Right cardiac atrium (tissue), 5 donors: ENCODE results near the gene OTOP2. TPM values are rescaled to one million over a fixed set of nuclear protein-coding genes. Genes with fewer than 3 reads are reported as not detected.

ENCODE experiments used
- ATAC-seq, 2 donors: fragments of 200-7000 bp; cut with Tn5 transposase; one replicate each; pipeline versions ENCODE4 v1.8.0 to v1.9.1; 2020; ENCODE audit warnings: moderate library complexity in 2 of 2, mild to moderate bottlenecking in 1 of 2
- DNase-seq, 3 donors: peaks; one replicate each; pipeline ENCODE4 v3.0.0-alpha.2; 2020
- H3K27ac ChIP-seq: one replicate; pipeline ENCODE4 v1.5.1; 2013; ENCODE audit warnings: mild to moderate bottlenecking, low read length, control low read depth, moderate library complexity
- H3K27me3 ChIP-seq: one replicate; pipeline ENCODE4 v1.6.1; 2013; ENCODE audit not compliant: control insufficient read depth, insufficient read depth
- H3K4me1 ChIP-seq: one replicate; pipeline ENCODE4 v1.6.1; 2013; ENCODE audit warnings: low read length; ENCODE audit not compliant: control insufficient read depth, insufficient read depth
- H3K4me3 ChIP-seq: one replicate; pipeline ENCODE4 v1.5.1; 2013; ENCODE audit warnings: low read length, control low read depth
- H3K9me3 ChIP-seq: one replicate; pipeline ENCODE4 v1.6.1; 2013; ENCODE audit warnings: low read length; ENCODE audit not compliant: control insufficient read depth
- WGBS: extraction: QIAGEN DNeasy Blood & Tissue Kit; methylation state at CpG from one replicate; pipeline ENCODE4 v1.1.7; 2013; 5-methylcytosine and 5-hydroxymethylcytosine counted together
- intact Hi-C, 4 donors: fragments of 100-400 bp; cut with DNase I; formaldehyde crosslinking; loops; one replicate each; pipeline versions ENCODE4 v1.11.0 to v1.14.0; 2022 to 2023
- polyA plus RNA-seq: library from polyadenylated mRNA; stranded (reverse); fragments of 200-250 nt; gene quantifications from one replicate; pipeline ENCODE4 v1.2.3, GENCODE V29; 2013
- total RNA-seq, 4 donors: library from RNA; stranded (reverse); fragmentation: NEBNext Ultra II Directional; extraction: Animal tissue kit (Norgen Biotek cat#: 25700); gene quantifications; one replicate each; pipeline ENCODE4 v1.2.1, GENCODE V29; 2021
- donor health status: healthy with polysubstance abuse.
- donor health status: DM: no; HTN: yes; CAD: no.
- donor health status: DM: no; HTN: no; CAD: no.
- donor health status: DM: no; HTN: yes; CAD: no; lungs with severe emphysema.
- donor health status: DM: yes; HTN: yes; CAD: no.

OTOP2 gene
- total and polyA plus RNA-seq, 5 donors, result not detected

DNA sequence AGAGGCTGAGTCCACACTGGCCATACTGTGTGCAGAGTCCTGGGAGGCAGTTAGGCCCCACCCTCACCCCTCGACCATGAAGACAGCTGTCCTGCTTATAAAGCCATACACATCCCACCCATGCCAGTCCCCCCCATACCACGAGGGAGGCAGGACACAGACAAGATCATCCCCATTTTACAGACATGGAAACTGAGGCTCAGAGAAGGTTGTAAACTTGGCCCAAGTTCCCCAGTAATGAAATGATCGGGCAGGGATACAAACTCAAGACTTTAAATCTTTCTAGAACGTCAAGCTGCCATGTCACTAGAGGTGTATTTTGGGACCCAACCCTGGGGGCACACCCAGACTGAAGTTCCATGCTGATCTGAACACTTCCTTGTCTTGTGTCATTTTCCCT, 32.0 kb downstream of the OTOP2 start:
- Histone ChIP-seq H3K4me3 (no peak overlapping the region), H3K27me3 (no peaks in the 10 kb centered on the region), H3K9me3 (no peaks in the 10 kb centered on the region), H3K4me1 (no peaks in the 10 kb centered on the region), H3K27ac (no peak overlapping the region)
- 75% methylated on average over 4 of the region's 4 CpGs for WGBS
- ATAC-seq (no peak), DNase-seq (peak in 1 of 3 donors; percentile 7)
- intact Hi-C loops, result loop anchor here in 2 of 4 donors (5.0 to 10.0 kb wide), 3 partner anchors 164 to 249 kb away; partner anchors contain the start of genes NHERF1 (in 1 of the 2) and NUP85 (in 1 of the 2)

- no peak overlapping the region for H3K27ac ChIP-seq
- H3K4me1 ChIP-seq, result no peaks in the 10 kb centered on the region
- no peaks in the 10 kb centered on the region for H3K9me3 ChIP-seq
- H3K27me3 ChIP-seq, result no peaks in the 10 kb centered on the region
- intact Hi-C loops, result loop anchor here in 2 of 4 donors (5.0 to 10.0 kb wide), 3 partner anchors 166 to 247 kb away; partner anchors contain the start of genes NHERF1 (in 1 of the 2) and NUP85 (in 1 of the 2)
- ATAC-seq, result peak; percentile 12 to 30
- H3K4me3 ChIP-seq, result no peak overlapping the region
- peak; percentile 67 to 92 (median 92) for DNase-seq
- 46% methylated on average over 33 of the region's 33 CpGs for WGBS
These were observed 34.1 kb downstream of the OTOP2 start for GRCh38 chr17:74957935-74958740.

DNA sequence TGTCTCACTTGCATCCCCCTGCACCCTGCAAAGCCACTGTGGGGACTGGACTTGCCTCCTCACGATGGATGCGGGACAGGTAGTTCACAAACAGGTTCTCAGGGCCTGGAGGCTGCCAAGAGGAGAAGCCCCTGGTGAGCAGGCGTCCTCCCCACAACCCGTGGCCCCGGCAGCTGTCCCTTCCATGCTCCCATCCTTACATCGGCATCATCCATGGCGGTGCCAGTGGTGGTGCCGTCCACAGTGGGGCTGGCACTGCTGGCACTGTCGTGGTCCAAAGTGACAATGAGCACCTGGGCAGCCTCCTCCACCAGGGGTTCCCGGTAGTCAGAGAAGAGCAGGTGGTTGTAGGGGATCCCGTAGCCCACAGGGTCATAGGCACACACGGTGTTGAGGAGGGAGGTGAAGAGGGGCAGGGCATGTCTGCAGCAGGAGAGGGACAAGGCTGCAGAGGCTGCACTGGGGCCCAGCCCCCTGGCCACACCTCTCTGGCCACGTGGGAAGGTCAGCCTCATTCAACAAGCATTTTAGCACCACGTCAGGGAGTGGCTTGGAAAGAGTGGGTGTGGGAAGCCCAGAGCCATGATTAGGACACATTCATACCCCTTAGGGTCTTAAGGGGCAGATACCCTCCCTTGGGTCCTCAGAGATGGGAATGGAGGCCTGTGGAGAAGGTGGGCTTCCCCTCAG, 35.9 kb downstream of the OTOP2 start:
- intact Hi-C loops, result loop anchor here (5.0 to 10.0 kb wide), 6 partner anchors 52 to 245 kb away; partner anchors contain the start of genes MRPL58 (in 1 of the 4), NHERF1 (in 1 of the 4) and NUP85 (in 1 of the 4)
- Histone ChIP-seq H3K9me3 (no peaks in the 10 kb centered on the region), H3K4me3 (no peak overlapping the region), H3K4me1 (no peaks in the 10 kb centered on the region), H3K27ac (no peak overlapping the region), H3K27me3 (no peaks in the 10 kb centered on the region)
- DNase-seq (peak in 1 of 3 donors; percentile 32), ATAC-seq (no peak)
- WGBS, result 79% methylated on average over 14 of the region's 14 CpGs

DNA sequence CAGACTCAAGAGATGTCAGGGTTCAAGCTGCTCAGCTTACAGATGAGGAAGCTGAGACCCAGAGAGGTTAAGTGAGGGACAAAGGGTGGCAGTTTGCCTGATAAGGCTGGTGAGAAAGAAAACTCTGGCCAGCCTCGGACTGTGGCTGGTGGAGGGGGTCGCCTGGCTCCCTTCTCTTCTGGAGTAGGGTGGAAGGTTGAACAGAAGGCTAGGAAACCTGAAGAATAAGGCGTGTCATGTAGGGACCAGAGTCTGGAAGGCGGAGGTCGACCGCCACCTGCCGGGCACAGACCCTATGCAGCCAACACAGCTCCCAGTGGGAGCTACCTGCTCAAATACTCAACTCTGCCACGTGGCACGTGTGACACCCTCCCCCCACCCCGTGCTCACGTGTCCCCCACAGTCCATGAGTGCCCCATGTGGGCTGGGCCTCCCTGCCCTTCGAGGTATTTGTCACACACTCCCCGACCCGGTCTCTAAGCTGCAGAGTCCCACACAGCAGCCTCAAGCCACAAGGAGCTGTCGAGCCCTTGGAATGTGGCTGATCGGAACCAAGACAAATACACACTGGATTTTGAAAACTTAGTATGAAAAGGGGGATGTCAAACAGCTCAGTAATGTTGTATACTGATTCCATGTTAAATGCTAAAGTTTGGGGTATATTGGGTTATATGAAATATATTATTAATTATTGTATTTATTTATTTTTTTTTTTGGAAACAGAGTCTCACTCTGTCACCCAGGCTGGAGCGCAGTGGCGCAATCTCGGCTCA, 36.7 kb downstream of the OTOP2 start:
- 50% methylated on average over 19 of the region's 19 CpGs for WGBS
- ATAC-seq (no peak), DNase-seq (peak in 1 of 3 donors; percentile 43)
- Histone ChIP-seq H3K27ac (no peak overlapping the region), H3K9me3 (no peaks in the 10 kb centered on the region), H3K4me1 (no peaks in the 10 kb centered on the region), H3K27me3 (no peaks in the 10 kb centered on the region), H3K4me3 (no peak overlapping the region)
- intact Hi-C loops, result loop anchor here in 3 of 4 donors (5.0 to 10.0 kb wide), 3 partner anchors 52 to 242 kb away; partner anchors contain the start of gene MRPL58 (in 1 of the 3)

DNA sequence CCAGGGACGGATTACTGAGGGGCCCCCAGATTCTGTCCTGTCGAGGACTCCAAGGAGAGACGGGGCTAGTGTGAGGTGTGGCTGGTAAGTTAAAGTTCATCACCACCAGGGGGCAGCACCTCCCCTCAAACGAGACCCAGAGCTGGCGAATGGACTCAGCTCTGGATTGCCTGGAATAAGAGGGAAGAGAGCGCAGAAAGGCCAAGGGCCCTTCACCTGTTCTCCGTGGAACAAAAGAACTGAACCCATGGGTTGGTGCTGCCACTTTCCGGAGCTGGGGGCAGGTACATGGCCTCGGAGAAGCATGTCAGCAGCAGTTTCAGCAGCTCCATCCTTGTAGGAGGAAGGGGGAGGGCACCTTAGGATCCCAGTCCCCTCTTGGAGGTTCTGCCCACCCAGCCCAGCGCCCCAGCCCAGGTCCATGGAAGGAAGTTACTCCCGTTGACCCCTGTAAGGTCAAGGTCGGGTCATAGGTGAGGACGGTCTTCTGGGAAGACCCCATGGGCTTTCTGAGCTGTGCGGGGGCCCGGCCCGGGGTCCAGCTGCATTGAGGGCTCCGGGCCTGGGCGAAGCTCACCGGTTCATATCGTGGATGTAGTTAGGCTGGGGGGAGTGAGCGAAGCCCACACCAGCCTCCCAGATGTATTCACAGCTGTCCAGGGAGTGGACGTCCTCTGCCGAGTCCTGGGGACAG, 37.7 kb downstream of the OTOP2 start:
- intact Hi-C loops, result loop anchor here in 3 of 4 donors (5.0 to 10.0 kb wide), 3 partner anchors 50 to 240 kb away; partner anchors contain the start of gene MRPL58 (in 1 of the 3)
- peak; percentile 80 to 84 for ATAC-seq

DNA sequence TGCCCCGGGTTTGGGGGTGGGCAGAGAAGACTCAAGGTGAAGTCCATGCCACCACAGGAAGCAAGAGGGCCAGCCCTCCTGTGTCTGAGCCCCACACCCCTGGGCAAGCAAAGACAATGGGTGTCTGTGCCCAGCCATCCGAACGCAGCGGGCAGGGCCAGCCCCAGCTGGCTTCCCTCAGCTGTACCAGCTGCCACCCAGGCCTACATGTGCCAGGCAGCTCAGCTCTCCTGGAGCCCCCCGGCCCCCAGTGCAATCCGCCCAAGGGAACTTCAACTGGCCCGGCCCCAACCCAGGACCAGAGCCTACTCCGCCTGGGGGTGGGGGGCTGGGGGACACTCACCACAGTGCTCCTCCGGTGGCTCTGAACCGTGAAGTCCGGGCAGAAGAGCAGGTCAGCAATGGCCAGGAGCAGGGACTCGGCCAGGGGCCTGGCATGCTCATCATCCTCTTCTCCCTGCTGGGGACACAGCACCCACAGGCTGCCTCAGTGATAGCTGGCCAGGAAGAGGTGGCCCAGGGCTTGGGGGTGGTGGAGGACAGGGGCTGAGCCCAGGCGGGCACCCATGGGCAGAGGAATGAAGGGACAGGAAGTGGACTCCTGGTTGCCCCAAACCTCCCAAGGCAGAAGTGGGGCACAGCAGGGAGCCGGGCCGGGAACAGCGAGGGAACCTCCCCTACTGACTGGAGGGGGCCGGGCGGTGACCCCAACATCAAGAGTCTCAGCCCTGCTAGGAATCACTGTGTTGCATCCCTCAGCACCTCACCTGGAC, 38.7 kb downstream of the OTOP2 start:
- Histone ChIP-seq H3K4me1 (no peaks in the 10 kb centered on the region), H3K27me3 (no peaks in the 10 kb centered on the region), H3K4me3 (no peak overlapping the region), H3K9me3 (no peaks in the 10 kb centered on the region), H3K27ac (no peak overlapping the region)
- no peak for ATAC-seq
- no peak for DNase-seq
- WGBS, result 86% methylated on average over 18 of the region's 18 CpGs
- intact Hi-C loops, result loop anchor here in 3 of 4 donors (5.0 to 10.0 kb wide), 3 partner anchors 49 to 239 kb away; partner anchors contain the start of gene MRPL58 (in 1 of the 3)

More for the DNA sequence above, 37.7 kb downstream of the OTOP2 start:
- 43% methylated on average over 23 of the region's 23 CpGs for WGBS
- H3K4me1 ChIP-seq, result no peaks in the 10 kb centered on the region
- H3K4me3 ChIP-seq, result no peak overlapping the region
- H3K27ac ChIP-seq, result no peak overlapping the region
- no peaks in the 10 kb centered on the region for H3K9me3 ChIP-seq
- DNase-seq, result peak; percentile 88 to 93 (median 91)
- no peaks in the 10 kb centered on the region for H3K27me3 ChIP-seq

- WGBS, result 71% methylated on average over 12 of the region's 12 CpGs
- intact Hi-C loops, result loop anchor here in 3 of 4 donors (5.0 to 10.0 kb wide), 3 partner anchors 49 to 239 kb away; partner anchors contain the start of gene MRPL58 (in 1 of the 3)
- Histone ChIP-seq H3K27me3 (no peaks in the 10 kb centered on the region), H3K4me1 (no peaks in the 10 kb centered on the region), H3K27ac (no peak overlapping the region), H3K4me3 (no peak overlapping the region), H3K9me3 (no peaks in the 10 kb centered on the region)
- no peak for DNase-seq
- ATAC-seq, result no peak
These were observed 39.6 kb downstream of the OTOP2 start for GRCh38 chr17:74963656-74964055.

GRCh38 chr17:74964246-74964761, 40.2 kb downstream of the OTOP2 start:
- Histone ChIP-seq H3K9me3 (no peaks in the 10 kb centered on the region), H3K4me3 (no peak overlapping the region), H3K27ac (no peak overlapping the region), H3K4me1 (no peaks in the 10 kb centered on the region), H3K27me3 (no peaks in the 10 kb centered on the region)
- intact Hi-C loops, result loop anchor here in 3 of 4 donors (5.0 to 10.0 kb wide), 3 partner anchors 48 to 238 kb away; partner anchors contain the start of gene MRPL58 (in 1 of the 3)
- 88% methylated on average over 12 of the region's 12 CpGs for WGBS
- ATAC-seq (no peak), DNase-seq (peak in 1 of 3 donors; percentile 33)

DNA sequence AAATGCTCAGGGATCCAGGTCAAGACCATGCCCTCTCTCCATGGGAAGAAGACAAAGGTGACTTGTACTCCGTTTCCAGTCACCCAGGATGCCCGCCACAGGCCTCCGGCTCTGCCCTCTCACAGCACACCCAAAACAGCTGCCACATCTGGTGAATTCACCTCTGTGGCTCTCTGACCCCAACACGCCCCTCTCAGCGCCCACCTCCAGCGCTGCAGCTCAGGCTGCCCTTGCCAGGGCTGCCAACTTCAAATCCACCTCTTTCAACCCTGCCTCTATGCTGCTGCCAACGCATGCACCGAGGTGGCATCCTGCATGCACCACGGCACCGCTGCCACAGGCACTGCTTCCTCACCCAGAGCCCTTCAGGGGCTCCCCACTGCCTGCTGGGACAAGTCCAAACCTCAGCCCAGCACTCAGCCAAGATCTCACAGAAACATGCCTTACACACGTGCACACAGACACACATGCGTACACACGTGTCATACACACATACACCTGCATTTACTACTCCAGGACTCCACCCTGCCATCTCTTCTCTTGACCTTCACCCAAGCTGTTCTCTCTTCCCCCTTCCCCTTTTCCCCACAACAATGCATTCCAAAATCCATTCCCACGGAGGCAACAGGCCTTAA, 41.0 kb downstream of the OTOP2 start:
- intact Hi-C loops, result loop anchor here in 3 of 4 donors (5.0 to 10.0 kb wide), 3 partner anchors 47 to 237 kb away; partner anchors contain the start of gene MRPL58 (in 1 of the 3)
- Histone ChIP-seq H3K27me3 (no peaks in the 10 kb centered on the region), H3K4me1 (no peaks in the 10 kb centered on the region), H3K27ac (no peak overlapping the region), H3K4me3 (no peak overlapping the region), H3K9me3 (no peaks in the 10 kb centered on the region)
- 88% methylated on average over 14 of the region's 14 CpGs for whole genome bisulfite sequencing
- ATAC-seq (no peak), DNase-seq (peak in 1 of 3 donors; percentile 17)
